Left lung (tissue), 10 donors: Measurements from ENCODE around the gene PLA2G15. TPM values are rescaled to one million over a fixed set of nuclear protein-coding genes. Genes with fewer than 3 reads are reported as not detected.

Experiments used
- ATAC-seq: fragments of 200-7000 bp; cut with Tn5 transposase; one replicate; pipeline ENCODE4 v1.9.1; 2020; ENCODE audit warnings: moderate library complexity
- DNase-seq, 4 donors: peaks; one replicate each; pipeline ENCODE4 v3.0.0-alpha.2; 2013 to 2020
- H3K27ac ChIP-seq, 2 donors: fragments of 200-600 bp; sonication (generic) in 1 of 2; one replicate each; pipeline versions ENCODE4 v1.5.0 to v1.8.0; 2020 to 2021
- H3K27me3 ChIP-seq, 2 donors: fragments of 200-600 bp; sonication (generic) in 1 of 2; one replicate each; pipeline versions ENCODE4 v1.5.0 to v1.8.0; 2020 to 2021
- H3K36me3 ChIP-seq, 2 donors: fragments of 200-600 bp; sonication (generic) in 1 of 2; one replicate each; pipeline versions ENCODE4 v1.5.0 to v1.8.0; 2020 to 2021
- H3K4me1 ChIP-seq, 2 donors: fragments of 200-600 bp; one replicate each; pipeline ENCODE4 v1.8.0; 2021
- H3K4me3 ChIP-seq, 2 donors: fragments of 200-600 bp; sonication (generic) in 1 of 2; one replicate each; pipeline versions ENCODE4 v1.5.0 to v1.8.0; 2020 to 2021; ENCODE audit warnings: mild to moderate bottlenecking in 1 of 2
- H3K9me3 ChIP-seq, 2 donors: fragments of 200-600 bp; sonication (generic) in 1 of 2; one replicate each; pipeline versions ENCODE4 v1.5.0 to v1.8.0; 2020 to 2021
- intact Hi-C, 2 donors: fragments of 100-400 bp; cut with DNase I; formaldehyde crosslinking; loops; one replicate each; pipeline versions ENCODE4 v1.11.2 to v1.14.2; 2022
- microRNA-seq, 2 donors: library from miRNA; unstranded; fragments of <30 nt; microRNA quantifications; one replicate each; pipeline ENCODE4, GENCODE V29; 2019
- polyA plus RNA-seq, 6 donors: library from polyadenylated mRNA; unstranded; fragments of 120-200 nt; gene quantifications; one replicate each; pipeline ENCODE4 v1.2.1, GENCODE V29; 2013; ENCODE audit not compliant: insufficient read length in 6 of 6
- total RNA-seq, 2 donors: library from RNA; stranded (reverse); fragmentation: NEBNext Ultra II Directional; extraction: Animal tissue kit (Norgen Biotek cat#: 25700); gene quantifications; one replicate each; pipeline ENCODE4 v1.2.1, GENCODE V29; 2021
- TF ChIP-seq, protein P1 (sequence below), 2 donors: fragments of 200-600 bp; sonication (generic) in 1 of 2; IDR thresholded peaks; one replicate each; pipeline versions ENCODE4 v1.5.0 to v1.8.0; 2021; ENCODE audit warnings: antibody characterized with exemption in 2 of 2
- donor health status: DM: no; HTN: yes; CAD: no.
- donor health status: DM: no; HTN: no; CAD: no.

PLA2G15 gene
- total and polyA plus RNA-seq, 8 donors, result 10.9 to 35.1 (median 12.3) TPM

GRCh38 chr16:68306633-68307032 lies 61.5 kb downstream of the PLA2G15 start:
- intact Hi-C loops, result no loop called here
- DNase-seq, result no peak
- peaks cover 10 to 30% of the 10 kb centered on the region in 2 donors for H3K4me1 ChIP-seq
- no peaks in the 10 kb centered on the region for H3K9me3 ChIP-seq
- no peaks in the 10 kb centered on the region for H3K27me3 ChIP-seq
- no peak for ATAC-seq
- H3K4me3 ChIP-seq, result no peak overlapping the region
- H3K36me3 ChIP-seq, result peaks cover 0 to 73% of the 10 kb centered on the region in 2 donors
- no peak overlapping the region for H3K27ac ChIP-seq
- TF ChIP-seq, protein P1, sequence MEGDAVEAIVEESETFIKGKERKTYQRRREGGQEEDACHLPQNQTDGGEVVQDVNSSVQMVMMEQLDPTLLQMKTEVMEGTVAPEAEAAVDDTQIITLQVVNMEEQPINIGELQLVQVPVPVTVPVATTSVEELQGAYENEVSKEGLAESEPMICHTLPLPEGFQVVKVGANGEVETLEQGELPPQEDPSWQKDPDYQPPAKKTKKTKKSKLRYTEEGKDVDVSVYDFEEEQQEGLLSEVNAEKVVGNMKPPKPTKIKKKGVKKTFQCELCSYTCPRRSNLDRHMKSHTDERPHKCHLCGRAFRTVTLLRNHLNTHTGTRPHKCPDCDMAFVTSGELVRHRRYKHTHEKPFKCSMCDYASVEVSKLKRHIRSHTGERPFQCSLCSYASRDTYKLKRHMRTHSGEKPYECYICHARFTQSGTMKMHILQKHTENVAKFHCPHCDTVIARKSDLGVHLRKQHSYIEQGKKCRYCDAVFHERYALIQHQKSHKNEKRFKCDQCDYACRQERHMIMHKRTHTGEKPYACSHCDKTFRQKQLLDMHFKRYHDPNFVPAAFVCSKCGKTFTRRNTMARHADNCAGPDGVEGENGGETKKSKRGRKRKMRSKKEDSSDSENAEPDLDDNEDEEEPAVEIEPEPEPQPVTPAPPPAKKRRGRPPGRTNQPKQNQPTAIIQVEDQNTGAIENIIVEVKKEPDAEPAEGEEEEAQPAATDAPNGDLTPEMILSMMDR (IDR thresholded peaks at IDR 0.05), result no peak

GRCh38 chr16:68309799-68310198 lies 64.6 kb downstream of the PLA2G15 start:
- Histone ChIP-seq H3K9me3 (no peaks in the 10 kb centered on the region), H3K4me3 (peak overlapping the region; percentile 61 to 88), H3K27me3 (no peaks in the 10 kb centered on the region), H3K36me3 (peaks cover 0 to 41% of the 10 kb centered on the region in 2 donors), H3K27ac (peak overlapping the region; percentile 79 to 87), H3K4me1 (peaks cover 10 to 41% of the 10 kb centered on the region in 2 donors)
- intact Hi-C loops, result no loop called here
- TF ChIP-seq, protein P1 (IDR thresholded peaks at IDR 0.05), result no peak
- DNase-seq, result no peak
- no peak for ATAC-seq

GRCh38 chr16:68310437-68310773 lies 65.2 kb downstream of the PLA2G15 start:
- Histone ChIP-seq H3K36me3 (peaks cover 0 to 37% of the 10 kb centered on the region in 2 donors), H3K9me3 (no peaks in the 10 kb centered on the region), H3K4me1 (peaks cover 10 to 41% of the 10 kb centered on the region in 2 donors), H3K27me3 (no peaks in the 10 kb centered on the region), H3K4me3 (peak overlapping the region; percentile 61 to 88), H3K27ac (peak overlapping the region; percentile 79 to 87)
- ATAC-seq (peak; percentile 58), DNase-seq (peak in 2 of 4 donors; percentile 41 to 84)
- TF ChIP-seq, protein P1 (IDR thresholded peaks at IDR 0.05), result no peak
- intact Hi-C loops, result no loop called here

Small RNA genes within 50 kb of the gene (microRNA-seq; reads per million reads assigned to microRNA genes)
- 0 to 0.34 reads per million in 2 donors for gene MIR6773

Other genes with a start within 250 kb of the PLA2G15 start
- 10 to 100 TPM in 1 of 2 donors, 1 to 10 TPM in 1; 7.3 to 12.6 TPM for gene DPEP2, start 245.9 kb upstream of the PLA2G15 start, total RNA-seq
- 1 to 10 TPM; 2.3 to 3.7 (median 3.2) TPM for gene DPEP2, start 245.9 kb upstream of the PLA2G15 start, polyA plus RNA-seq
- gene DPEP2NB, start 229.5 kb upstream of the PLA2G15 start, total RNA-seq, result not detected
- gene DPEP2NB, start 229.5 kb upstream of the PLA2G15 start, polyA plus RNA-seq, result not detected
- gene DDX28, start 222.1 kb upstream of the PLA2G15 start, total RNA-seq, result 10 to 100 TPM in 1 of 2 donors, 1 to 10 TPM in 1; 6.7 to 10.5 TPM
- 1 to 10 TPM; 5.1 to 7.4 (median 6.8) TPM for gene DDX28, start 222.1 kb upstream of the PLA2G15 start, polyA plus RNA-seq
- 10 to 100 TPM; 16.2 to 22.4 TPM for gene DUS2, start 222.1 kb upstream of the PLA2G15 start, total RNA-seq
- 10 to 100 TPM; 13.9 to 19.2 (median 16.4) TPM for gene DUS2, start 222.1 kb upstream of the PLA2G15 start, polyA plus RNA-seq
- 10 to 100 TPM; 58.5 to 65.8 TPM for gene NFATC3, start 160.0 kb upstream of the PLA2G15 start, total RNA-seq
- gene NFATC3, start 160.0 kb upstream of the PLA2G15 start, polyA plus RNA-seq, result 10 to 100 TPM; 34.6 to 42.9 (median 38.4) TPM
- 10 to 100 TPM; 47.9 to 62.6 TPM for gene ESRP2, start 9.2 kb upstream of the PLA2G15 start, total RNA-seq
- 10 to 100 TPM; 45.7 to 61.6 (median 54.2) TPM for gene ESRP2, start 9.2 kb upstream of the PLA2G15 start, polyA plus RNA-seq
- 10 to 100 TPM; 47.4 to 55.6 TPM for gene SLC7A6, start 19.2 kb downstream of the PLA2G15 start, total RNA-seq
- gene SLC7A6, start 19.2 kb downstream of the PLA2G15 start, polyA plus RNA-seq, result 10 to 100 TPM in 5 of 6 donors, 1 to 10 TPM in 1; 9.6 to 15.5 (median 10.4) TPM
- 10 to 100 TPM; 11.7 to 17.0 TPM for gene SLC7A6OS, start 65.6 kb downstream of the PLA2G15 start, total RNA-seq
- gene SLC7A6OS, start 65.6 kb downstream of the PLA2G15 start, polyA plus RNA-seq, result 10 to 100 TPM; 21.8 to 24.4 (median 22.2) TPM
- 10 to 100 TPM; 29.0 to 35.4 TPM for gene PRMT7, start 65.6 kb downstream of the PLA2G15 start, total RNA-seq
- gene PRMT7, start 65.6 kb downstream of the PLA2G15 start, polyA plus RNA-seq, result 10 to 100 TPM; 52.0 to 66.3 (median 55.3) TPM
- 1 to 10 TPM in 1 of 2 donors, under 1 TPM in 1; 0.79 to 2.3 TPM for gene SMPD3, start 203.1 kb downstream of the PLA2G15 start, total RNA-seq
- 1 to 10 TPM; 2.6 to 3.7 (median 3.2) TPM for gene SMPD3, start 203.1 kb downstream of the PLA2G15 start, polyA plus RNA-seq